Activated T-cell treated with anti-CD3 and anti-CD28 coated beads for 4 hours (primary cell): ENCODE data around the gene WDR47.
"Not testable (repeated sequence)": the region's sequence is repeated elsewhere in the genome, so short reads cannot be mapped to it uniquely, and the experiment has no call there.

Experiments used
- DNase-seq: peaks from one replicate; pipeline ENCODE4 v3.0.0-alpha.2; 2020

Gene WDR47

DNA sequence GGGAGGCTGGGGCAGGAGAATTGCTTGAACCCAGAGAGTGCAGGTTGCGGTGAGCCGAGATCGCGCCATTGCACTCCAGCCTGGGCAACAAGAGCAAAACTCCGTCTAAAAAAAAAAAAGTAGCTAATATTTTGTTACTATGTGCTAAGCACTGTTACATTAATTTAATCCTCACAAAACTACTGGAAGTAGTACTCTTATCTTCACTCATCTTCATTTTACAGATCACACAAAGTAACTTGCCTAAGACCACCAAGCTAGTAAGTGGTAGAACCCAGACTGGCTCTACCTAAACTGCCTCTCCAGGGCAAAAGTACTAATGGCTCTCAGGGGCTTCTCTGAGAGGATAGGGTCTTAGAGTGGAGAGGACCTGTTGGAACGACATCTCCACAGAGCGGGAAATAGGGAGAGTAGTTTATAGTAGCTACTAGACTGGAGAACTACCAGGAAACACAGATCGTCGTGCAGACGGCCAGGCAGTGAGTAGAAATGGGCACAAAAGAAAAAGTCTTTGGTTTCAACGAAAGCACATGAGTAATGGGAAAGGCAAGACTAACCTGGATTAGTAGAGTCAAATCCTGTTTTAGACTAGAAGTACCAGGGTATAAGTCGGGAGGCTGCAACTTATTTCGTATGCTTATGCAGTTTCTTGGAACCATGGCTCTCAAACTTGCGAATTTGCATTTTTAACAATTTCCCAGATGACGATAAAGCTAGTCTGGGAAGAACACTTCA is 80.0 kb downstream of the WDR47 start:
- no peak for DNase-seq

DNA sequence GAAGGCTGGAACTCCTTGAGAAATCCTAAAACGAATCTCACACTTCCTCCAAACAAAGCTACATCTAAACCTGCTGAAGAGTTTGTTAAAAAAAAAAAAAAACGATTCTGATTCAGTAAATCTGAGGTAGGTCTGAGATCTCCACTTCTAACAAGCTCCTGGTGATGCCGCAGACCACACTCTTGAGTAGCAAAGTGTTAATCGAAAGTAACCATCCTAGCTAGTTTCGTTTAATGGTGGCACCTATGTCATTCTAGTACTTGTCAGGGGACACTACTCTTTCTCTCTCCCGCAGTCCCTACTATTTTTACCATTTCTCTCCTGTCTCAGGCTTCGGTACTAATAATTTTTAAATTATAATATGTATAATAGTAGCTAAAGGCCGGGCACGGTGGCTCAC is 80.7 kb downstream of the WDR47 start:
- no peak for DNase-seq

DNA sequence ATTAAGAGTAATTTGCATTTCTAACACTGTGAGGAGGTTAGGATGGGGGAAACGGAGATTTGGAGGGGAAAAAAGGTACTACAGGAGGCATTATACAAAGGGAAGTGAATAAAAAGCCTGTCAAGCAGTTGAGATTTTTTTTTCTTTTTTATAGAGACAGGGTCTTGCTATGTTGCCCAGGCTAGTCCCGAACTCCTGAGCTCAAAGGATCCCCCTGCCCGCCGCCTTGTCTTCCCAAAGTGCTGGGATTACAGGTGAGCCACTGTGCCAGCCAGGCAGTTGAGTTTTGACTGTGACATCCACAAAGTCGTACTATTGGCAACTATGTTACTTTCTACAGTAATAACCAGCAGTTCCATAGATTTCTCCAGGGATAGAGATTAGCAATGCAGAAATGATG is 81.2 kb downstream of the WDR47 start:
- DNase-seq = no peak

DNA sequence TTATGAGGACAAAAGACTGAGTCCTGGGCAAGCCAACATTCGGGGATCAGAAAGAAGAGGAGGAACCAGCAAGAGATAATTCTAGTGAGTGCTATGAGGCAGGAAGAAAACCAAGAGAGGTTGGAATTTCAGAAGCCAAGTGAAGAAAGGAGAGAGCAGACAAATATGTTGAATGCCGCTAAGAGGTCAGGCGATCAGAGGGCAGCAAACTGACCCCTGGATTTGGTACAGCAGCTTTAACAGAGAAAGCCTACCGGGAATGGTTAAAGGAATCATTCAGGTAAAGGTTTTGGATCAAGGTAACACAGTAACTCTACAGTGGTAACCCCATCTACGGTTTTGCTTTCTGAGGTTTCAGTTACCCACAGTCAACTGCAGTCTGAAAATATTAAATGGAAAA is 84.0 kb downstream of the WDR47 start:
- no peak for DNase-seq

GRCh38 chr1:108955881-108956280 is 86.0 kb downstream of the WDR47 start:
- no peak for DNase-seq

- DNase-seq = no peak
Observed at GRCh38 chr1:108955111-108955510, 86.8 kb downstream of the WDR47 start.

DNA sequence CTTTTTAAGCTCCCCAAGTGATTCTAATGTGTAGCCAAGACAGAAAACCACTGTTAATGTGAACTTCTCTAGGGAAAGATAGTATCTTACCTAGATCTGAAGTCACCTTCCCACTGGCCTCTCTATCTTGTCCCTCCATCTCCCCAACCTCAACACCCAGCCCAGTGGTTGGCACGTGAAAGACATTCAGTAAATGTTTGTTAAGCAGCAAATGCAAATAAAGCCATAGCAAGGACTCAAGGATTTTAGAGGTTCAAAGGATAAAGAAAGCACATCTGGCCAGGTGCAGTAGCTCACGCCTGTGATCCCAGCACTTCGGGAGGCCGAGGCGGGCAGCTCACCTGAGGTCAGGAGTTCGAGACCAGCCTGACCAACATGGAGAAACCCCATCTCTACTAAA is 88.5 kb downstream of the WDR47 start:
- DNase-seq = no peak

- DNase-seq = no peak
Observed at GRCh38 chr1:108951242-108951641, 90.7 kb downstream of the WDR47 start.

DNA sequence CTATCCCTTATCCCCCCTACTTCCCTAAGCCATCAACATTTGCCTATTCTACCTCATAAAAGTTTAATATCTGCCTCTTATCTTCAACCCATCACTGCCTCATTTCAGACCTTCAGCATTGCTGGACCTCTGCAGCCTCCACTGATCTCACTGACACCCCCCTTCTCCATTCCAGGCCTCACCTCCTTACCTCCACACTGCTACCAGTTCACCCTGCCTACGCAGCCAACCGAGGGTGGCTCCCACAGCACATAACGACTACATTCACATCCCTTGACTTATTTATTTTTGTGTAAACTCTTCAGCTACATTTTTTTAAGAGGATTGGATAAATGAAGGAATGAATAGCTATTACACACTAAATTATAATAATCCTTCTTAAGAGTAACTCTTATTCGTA is 92.9 kb downstream of the WDR47 start:
- no peak for DNase-seq

DNA sequence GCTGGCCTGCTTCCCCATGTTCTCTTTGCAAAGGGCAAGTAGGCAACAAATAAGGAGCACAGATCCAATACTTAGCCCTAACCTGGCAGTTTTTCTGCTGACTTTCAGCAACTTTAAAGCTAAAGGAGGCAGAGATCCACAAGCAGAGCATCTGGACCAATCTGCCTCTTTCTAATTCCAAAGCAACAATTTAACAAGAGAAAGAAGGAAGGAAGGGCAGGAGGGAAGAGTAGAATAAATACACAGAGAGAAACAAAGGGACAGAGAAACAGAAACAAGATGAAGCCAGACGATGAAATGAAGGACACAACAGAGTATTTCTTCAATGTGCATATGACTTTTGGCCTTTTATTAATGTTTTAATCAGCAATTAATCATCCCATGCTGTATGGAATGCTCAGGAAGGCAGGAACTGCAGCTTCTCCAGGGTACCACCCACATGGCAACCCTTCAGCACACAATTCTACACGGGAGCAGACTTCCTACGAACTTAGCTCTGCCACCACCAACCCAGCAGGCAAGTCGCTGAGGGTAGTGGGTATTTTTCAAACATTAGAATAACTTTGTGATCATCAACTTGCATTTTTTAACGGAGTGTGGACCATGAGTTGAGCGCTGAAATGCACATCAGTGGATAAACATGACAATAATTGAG is 93.9 kb downstream of the WDR47 start:
- DNase-seq = no peak

DNA sequence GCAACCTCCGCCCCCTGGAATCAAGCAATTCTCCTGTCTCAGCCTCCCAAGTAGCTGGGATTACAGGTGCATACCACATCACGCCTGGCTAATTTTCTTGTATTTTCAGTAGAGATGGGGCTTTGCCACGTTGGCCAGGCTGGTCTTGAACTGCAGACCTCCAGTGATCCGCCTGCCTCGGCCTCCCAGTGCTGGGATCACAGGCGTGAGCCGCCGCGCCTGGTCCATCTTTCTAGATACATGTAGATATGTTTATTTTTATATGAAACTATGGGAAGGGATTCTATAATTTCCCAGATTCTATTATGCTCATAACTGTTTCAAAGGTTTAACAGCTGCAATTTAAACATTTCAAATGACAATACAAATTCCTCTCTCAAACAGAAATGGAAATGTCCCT is 105.7 kb downstream of the WDR47 start:
- no peak for DNase-seq

DNA sequence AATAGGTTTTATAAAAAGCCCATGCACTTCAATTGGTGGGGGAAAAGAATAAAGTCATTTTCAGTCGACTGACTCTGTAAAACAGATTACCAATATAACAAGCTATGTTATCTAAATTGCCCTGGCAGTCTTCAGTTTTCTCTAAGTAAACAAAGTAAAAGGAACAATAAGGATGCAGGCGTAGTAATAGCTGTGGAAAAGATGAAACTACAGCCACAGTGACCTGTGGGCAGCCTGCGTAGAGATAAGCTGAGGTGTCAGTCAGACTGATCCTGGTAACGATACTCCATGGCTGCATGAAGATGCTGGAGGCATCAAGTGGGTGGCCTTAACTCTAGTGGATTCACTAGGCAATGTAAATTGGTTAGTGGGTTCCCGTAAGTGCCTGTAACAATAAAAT is 108.0 kb downstream of the WDR47 start:
- DNase-seq = no peak

GRCh38 chr1:108927565-108927964 is 114.3 kb downstream of the WDR47 start:
- not testable (repeated sequence) for DNase-seq

DNA sequence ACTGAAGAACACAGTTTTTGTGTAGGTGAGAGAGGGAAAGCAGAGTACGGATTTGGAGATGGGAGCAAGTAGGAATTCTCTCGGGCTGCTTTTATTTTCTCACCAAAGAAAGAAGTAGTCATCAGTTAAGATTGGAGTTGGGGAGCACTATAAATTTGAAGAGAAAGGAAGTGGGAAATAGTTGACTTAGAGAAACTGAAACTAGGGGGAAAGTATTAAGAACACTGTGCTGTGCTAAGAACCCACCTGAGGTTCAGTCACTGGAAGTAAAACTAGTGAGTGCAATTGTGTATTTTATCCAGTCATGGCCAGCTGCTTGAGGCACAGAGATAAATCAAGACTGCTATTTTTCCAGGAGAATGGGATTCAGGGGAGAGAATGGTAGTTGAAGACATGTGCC is 116.0 kb downstream of the WDR47 start:
- DNase-seq = no peak
